Hematopoietic multipotent progenitor cell treated with erythropoietin and hydrocortisone succinate and interleukin-3 and kit ligand, for 4 days (in vitro differentiated cells): Measurements from ENCODE around the gene DXO.
"Not testable (repeated sequence)": the region's sequence is repeated elsewhere in the genome, so short reads cannot be mapped to it uniquely, and the experiment has no call there.

ENCODE experiments used
- DNase-seq: peaks from one replicate; pipeline ENCODE4 v3.0.0-alpha.2; 2015

The DXO gene

GRCh38 chr6:31971993-31972708 is at the start of gene DXO:
Gene DXO, minus strand, starts transcription at chr6:31972138. Its CDS starts 463 bp downstream, at chr6:31971675.
- DNase-seq: peak; percentile 99

GRCh38 chr6:32014547-32014946 is 42.6 kb upstream of the DXO start, which contains the start of gene C4B:
Gene C4B, plus strand, starts transcription at chr6:32014795. Its CDS starts 51 bp downstream, at chr6:32014846.
- DNase-seq: not testable (repeated sequence)

GRCh38 chr6:32013738-32014137 is 41.8 kb upstream of the DXO start:
- not testable (repeated sequence) for DNase-seq

GRCh38 chr6:32012941-32013617 is 41.1 kb upstream of the DXO start:
- not testable (repeated sequence) for DNase-seq

GRCh38 chr6:32010856-32011530 is 39.1 kb upstream of the DXO start:
- not testable (repeated sequence) for DNase-seq

- DNase-seq: not testable (repeated sequence)
These were observed 37.6 kb upstream of the DXO start for GRCh38 chr6:32009537-32009936.

GRCh38 chr6:32008616-32009015 is 36.7 kb upstream of the DXO start:
- not testable (repeated sequence) for DNase-seq

- not testable (repeated sequence) for DNase-seq
These were observed 36.1 kb upstream of the DXO start for GRCh38 chr6:32008037-32008436.

- not testable (repeated sequence) for DNase-seq
These were observed 35.1 kb upstream of the DXO start for GRCh38 chr6:32007086-32007485.

GRCh38 chr6:32005991-32006529 is 34.1 kb upstream of the DXO start:
- DNase-seq: not testable (repeated sequence)

- peak; percentile 8 for DNase-seq
These were observed 33.6 kb upstream of the DXO start for GRCh38 chr6:32005538-32005880.

- not testable (repeated sequence) for DNase-seq
These were observed 33.1 kb upstream of the DXO start for GRCh38 chr6:32004864-32005537.

GRCh38 chr6:32004393-32004792 is 32.5 kb upstream of the DXO start:
- not testable (repeated sequence) for DNase-seq

GRCh38 chr6:32003301-32003700 is 31.4 kb upstream of the DXO start:
- not testable (repeated sequence) for DNase-seq

GRCh38 chr6:32002546-32003268 is 30.8 kb upstream of the DXO start:
- not testable (repeated sequence) for DNase-seq

- DNase-seq: not testable (repeated sequence)
These were observed 24.4 kb upstream of the DXO start for GRCh38 chr6:31996385-31996784.

GRCh38 chr6:31994421-31994820 is 22.5 kb upstream of the DXO start:
- DNase-seq: not testable (repeated sequence)

GRCh38 chr6:31989363-31989762 is 17.4 kb upstream of the DXO start:
- not testable (repeated sequence) for DNase-seq

GRCh38 chr6:31981744-31982143 is 9.8 kb upstream of the DXO start, which contains the start of gene C4A:
Gene C4A, plus strand, starts transcription at chr6:31982057. Its CDS starts 51 bp downstream, at chr6:31982108.
- not testable (repeated sequence) for DNase-seq

GRCh38 chr6:31980998-31981397 is 9.1 kb upstream of the DXO start:
- not testable (repeated sequence) for DNase-seq

GRCh38 chr6:31980195-31980876 is 8.4 kb upstream of the DXO start:
- DNase-seq: not testable (repeated sequence)
